Stimulated activated memory B cell treated with anti-CD40 and anti-IgM and Interleukin-4, amounts not matched to agents 10 μg/mL and 1 μg/mL and 100 μg/mL, for 72 hours (primary cell): Measurements from ENCODE around the gene RNF115.
A peak's percentile ranks its signal among the peaks of the same experiment; 100 is the strongest.

Source experiments
- ATAC-seq: fragments of 150-1000 bp; cut with Tn5 transposase; 2 replicates; pipeline ENCODE4 v1.10.0; 2021
- H3K27ac Mint-ChIP-seq: one replicate; pipeline ENCODE4 v1.8.0; 2022; ENCODE audit warnings: mild to moderate bottlenecking, mixed read lengths
- H3K27me3 Mint-ChIP-seq: one replicate; pipeline ENCODE4 v1.8.0; 2022; ENCODE audit warnings: mixed read lengths
- H3K36me3 Mint-ChIP-seq: one replicate; pipeline ENCODE4 v1.8.0; 2022; ENCODE audit warnings: mixed read lengths
- H3K4me1 Mint-ChIP-seq: one replicate; pipeline ENCODE4 v1.8.0; 2022; ENCODE audit warnings: mixed read lengths
- H3K4me3 Mint-ChIP-seq: one replicate; pipeline ENCODE4 v1.8.0; 2022; ENCODE audit warnings: mild to moderate bottlenecking, moderate library complexity, mixed read lengths
- H3K9me3 Mint-ChIP-seq: one replicate; pipeline ENCODE4 v1.8.0; 2022; ENCODE audit warnings: mixed read lengths

The RNF115 gene

GRCh38 chr1:145689922-145690321 lies 134.0 kb downstream of the RNF115 start:
- Mint-ChIP-seq H3K4me3 (no peak overlapping the region), H3K4me1 (peaks cover 12% of the 10 kb centered on the region), H3K9me3 (no peaks in the 10 kb centered on the region), H3K27ac (peak overlapping the region; percentile 59), H3K27me3 (no peaks in the 10 kb centered on the region), H3K36me3 (no peaks in the 10 kb centered on the region)
- no peak for ATAC-seq

- Mint-ChIP-seq H3K36me3 (no peaks in the 10 kb centered on the region), H3K27ac (no peak overlapping the region), H3K9me3 (no peaks in the 10 kb centered on the region), H3K4me1 (peaks cover 12% of the 10 kb centered on the region), H3K27me3 (no peaks in the 10 kb centered on the region), H3K4me3 (no peak overlapping the region)
- ATAC-seq = no peak
Measured at GRCh38 chr1:145688924-145689323, 135.0 kb downstream of the RNF115 start.
